Esophagus muscularis mucosa (tissue), 4 donors: ENCODE data around the gene KCNAB1. TPM values are rescaled to one million over a fixed set of nuclear protein-coding genes. Genes with fewer than 3 reads are reported as not detected.
A peak's percentile ranks its signal among the peaks of the same experiment; 100 is the strongest.

Source experiments
- DNase-seq: peaks from one replicate; pipeline ENCODE4 v3.0.0-alpha.2; 2017; ENCODE audit errors: extremely low spot score
- H3K27ac ChIP-seq, 4 donors: fragments of 200-600 bp; sonication (generic); replicated peaks in 1 of 4; 1 replicate in 3 of 4; 2 replicates in 1 of 4; pipeline ENCODE4 v1.5.1; 2016 to 2019; ENCODE audit warnings: mild to moderate bottlenecking in 1 of 4
- H3K27me3 ChIP-seq, 4 donors: fragments of 200-600 bp; sonication (generic); one replicate each; pipeline versions ENCODE4 v1.5.1 to v1.6.0; 2016 to 2019
- H3K36me3 ChIP-seq, 4 donors: fragments of 200-600 bp; sonication (generic); one replicate each; pipeline ENCODE4 v1.5.1; 2016 to 2019
- H3K4me1 ChIP-seq, 4 donors: fragments of 200-600 bp; sonication (generic); one replicate each; pipeline ENCODE4 v1.5.1; 2016 to 2019
- H3K4me3 ChIP-seq, 4 donors: fragments of 200-600 bp; sonication (generic); 1 replicate in 2 of 4; 2 replicates in 2 of 4; pipeline ENCODE4 v1.5.1; 2016 to 2019; ENCODE audit warnings: mild to moderate bottlenecking in 4 of 4, moderate library complexity in 1 of 4
- H3K9me3 ChIP-seq, 4 donors: fragments of 200-600 bp; sonication (generic); 1 replicate in 3 of 4; 2 replicates in 1 of 4; pipeline ENCODE4 v1.5.1; 2016 to 2019
- CTCF ChIP-seq, 3 experiments: fragments of 200-600 bp in 2 of 3; fragments of 450-650 bp in 1 of 3; sonication (generic) in 2 of 3; IDR thresholded peaks; one replicate each; pipeline ENCODE4 v1.5.1; 2017 to 2019; ENCODE audit warnings: antibody characterized with exemption in 3 of 3, mild to moderate bottlenecking in 2 of 3, moderate library complexity in 1 of 3
- EP300 ChIP-seq: sonication (generic); formaldehyde crosslinking; IDR thresholded peaks from one replicate; pipeline ENCODE4 v1.6.1; 2017; ENCODE audit warnings: antibody characterized with exemption
- POLR2A ChIP-seq: fragments of 450-650 bp; IDR thresholded peaks from one replicate; pipeline ENCODE4 v1.6.1; 2017; ENCODE audit warnings: antibody characterized with exemption, moderate library complexity, mild to moderate bottlenecking, low read depth
- POLR2AphosphoS5 ChIP-seq, 2 donors: sonication (generic); formaldehyde crosslinking; IDR thresholded peaks; one replicate each; pipeline ENCODE4 v1.6.1; 2017; ENCODE audit warnings: antibody characterized with exemption in 2 of 2
- WGBS: methylation state at CpG from one replicate; pipeline ENCODE4 v1.1.5; 2018; 5-methylcytosine and 5-hydroxymethylcytosine counted together
- intact Hi-C: fragments of 100-400 bp; cut with DNase I; formaldehyde crosslinking; loops from one replicate; pipeline ENCODE4 v1.15.1; 2023
- total RNA-seq, 4 donors: library from RNA; depleted of rRNA; stranded (reverse); fragments of >200 nt; gene quantifications; one replicate each; pipeline versions ENCODE4 v1.1.0 to v1.2.1, GENCODE V29; 2016

Gene KCNAB1
- total RNA-seq, 4 donors from 2014 or later: 0.83 to 5.9 (median 2.3) TPM

- no peak for DNase-seq
- H3K4me3 ChIP-seq: no peak overlapping the region
- H3K27me3 ChIP-seq: no peaks in the 10 kb centered on the region
- H3K36me3 ChIP-seq: no peaks in the 10 kb centered on the region
- peaks cover 4 to 38% (median 27%) of the 10 kb centered on the region in 4 donors for H3K4me1 ChIP-seq
- peak overlapping the region in 1 of 4 donors; percentile 24 for H3K27ac ChIP-seq
- no peaks in the 10 kb centered on the region for H3K9me3 ChIP-seq
- 88% methylated on average over 3 of the region's 3 CpGs for WGBS
- intact Hi-C loops: no loop called here
- TF ChIP-seq POLR2AphosphoS5 (IDR thresholded peaks at IDR 0.05): no peak
- no peak for TF ChIP-seq POLR2A
- TF ChIP-seq EP300: no peak
- no peak for TF ChIP-seq CTCF (IDR thresholded peaks at IDR 0.05)
Measured at GRCh38 chr3:156488767-156489166, 368.4 kb downstream of the KCNAB1 start.

GRCh38 chr3:156489462-156489911 lies 369.1 kb downstream of the KCNAB1 start:
- no peak for DNase-seq
- intact Hi-C loops: no loop called here
- H3K27ac ChIP-seq: peak overlapping the region in 1 of 4 donors; percentile 17
- H3K36me3 ChIP-seq: no peaks in the 10 kb centered on the region
- H3K4me1 ChIP-seq: peaks cover under 1 to 31% (median 19%) of the 10 kb centered on the region in 4 donors
- H3K27me3 ChIP-seq: no peaks in the 10 kb centered on the region
- TF ChIP-seq POLR2AphosphoS5 (IDR thresholded peaks at IDR 0.05): no peak
- no peak for TF ChIP-seq CTCF (IDR thresholded peaks at IDR 0.05)
- TF ChIP-seq POLR2A: no peak
- no peak for TF ChIP-seq EP300
- no peak overlapping the region for H3K4me3 ChIP-seq
- no peaks in the 10 kb centered on the region for H3K9me3 ChIP-seq
- WGBS: 82% methylated on average over 1 of the region's 1 CpG

GRCh38 chr3:156491192-156491591 lies 370.8 kb downstream of the KCNAB1 start:
- 85% methylated on average over 3 of the region's 3 CpGs for WGBS
- H3K27ac ChIP-seq: no peak overlapping the region
- H3K9me3 ChIP-seq: no peaks in the 10 kb centered on the region
- no peak overlapping the region for H3K4me3 ChIP-seq
- DNase-seq: no peak
- no peaks in the 10 kb centered on the region for H3K27me3 ChIP-seq
- TF ChIP-seq POLR2AphosphoS5 (IDR thresholded peaks at IDR 0.05): no peak
- no peak for TF ChIP-seq POLR2A
- no peak for TF ChIP-seq EP300
- no peak for TF ChIP-seq CTCF (IDR thresholded peaks at IDR 0.05)
- H3K4me1 ChIP-seq: peaks cover 0 to 28% (median 12%) of the 10 kb centered on the region in 4 donors
- H3K36me3 ChIP-seq: no peaks in the 10 kb centered on the region
- intact Hi-C loops: no loop called here

- intact Hi-C loops: no loop called here
- DNase-seq: no peak
- Histone ChIP-seq H3K27ac (no peak overlapping the region), H3K9me3 (no peaks in the 10 kb centered on the region), H3K27me3 (no peaks in the 10 kb centered on the region), H3K4me1 (peaks cover 0 to 19% (median 10%) of the 10 kb centered on the region in 4 donors), H3K36me3 (no peaks in the 10 kb centered on the region), H3K4me3 (no peak overlapping the region)
- TF ChIP-seq CTCF (IDR thresholded peaks at IDR 0.05) (no peak), EP300 (no peak), POLR2A (no peak), POLR2AphosphoS5 (IDR thresholded peaks at IDR 0.05) (no peak)
- 53% methylated on average over 3 of the region's 3 CpGs for WGBS
Measured at GRCh38 chr3:156492801-156493261, 372.5 kb downstream of the KCNAB1 start.

GRCh38 chr3:156493887-156494286 lies 373.5 kb downstream of the KCNAB1 start:
- Histone ChIP-seq H3K27ac (no peak overlapping the region), H3K27me3 (no peaks in the 10 kb centered on the region), H3K9me3 (no peaks in the 10 kb centered on the region), H3K4me3 (no peak overlapping the region), H3K4me1 (peaks cover 0 to 17% (median 8%) of the 10 kb centered on the region in 4 donors), H3K36me3 (no peaks in the 10 kb centered on the region)
- intact Hi-C loops: no loop called here
- no peak for TF ChIP-seq CTCF (IDR thresholded peaks at IDR 0.05)
- TF ChIP-seq POLR2AphosphoS5 (IDR thresholded peaks at IDR 0.05): no peak
- TF ChIP-seq POLR2A: no peak
- TF ChIP-seq EP300: no peak
- DNase-seq: no peak
- WGBS: 92% methylated on average over 3 of the region's 3 CpGs
